ENCODE data around the gene GPC6.

- TF ChIP-seq CTCF (conservative IDR thresholded peaks at IDR 0.05): no peak
- no peak for TF ChIP-seq EZH2 (IDR thresholded peaks at IDR 0.05; ENCODE audit: low read depth)
These were observed 895.1 kb downstream of the GPC6 start for GRCh38 chr13:94121686-94122085.
